Midbrain (tissue), 1 donor: ENCODE measurements around the gene CCDC83.
"Not testable (repeated sequence)": the region's sequence is repeated elsewhere in the genome, so short reads cannot be mapped to it uniquely, and the experiment has no call there.

ENCODE experiments used
- DNase-seq: peaks from one replicate; lab custom pipeline; 2025; lab: John Stamatoyannopoulos, UW

The CCDC83 gene

DNA sequence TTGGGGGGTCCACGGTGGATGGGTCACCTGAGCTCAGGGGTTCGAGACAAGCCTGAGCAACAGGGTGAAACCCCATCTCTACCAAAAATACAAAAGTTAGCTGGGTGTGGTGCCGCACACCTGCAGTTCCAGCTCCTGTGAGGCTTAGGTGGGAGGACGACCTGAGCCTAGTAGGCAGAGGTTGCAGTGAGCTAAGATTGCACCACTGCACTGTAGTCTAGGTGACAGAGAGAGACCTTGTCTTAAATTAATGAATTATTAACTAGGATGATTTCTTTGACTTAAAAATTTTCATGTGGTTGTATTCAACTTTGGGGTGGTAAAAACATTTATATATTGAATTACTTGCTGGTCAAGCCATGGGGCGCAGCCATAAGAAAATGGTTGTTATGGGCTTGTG lies 33.9 kb downstream of the CCDC83 start:
- DNase-seq = no peak

DNA sequence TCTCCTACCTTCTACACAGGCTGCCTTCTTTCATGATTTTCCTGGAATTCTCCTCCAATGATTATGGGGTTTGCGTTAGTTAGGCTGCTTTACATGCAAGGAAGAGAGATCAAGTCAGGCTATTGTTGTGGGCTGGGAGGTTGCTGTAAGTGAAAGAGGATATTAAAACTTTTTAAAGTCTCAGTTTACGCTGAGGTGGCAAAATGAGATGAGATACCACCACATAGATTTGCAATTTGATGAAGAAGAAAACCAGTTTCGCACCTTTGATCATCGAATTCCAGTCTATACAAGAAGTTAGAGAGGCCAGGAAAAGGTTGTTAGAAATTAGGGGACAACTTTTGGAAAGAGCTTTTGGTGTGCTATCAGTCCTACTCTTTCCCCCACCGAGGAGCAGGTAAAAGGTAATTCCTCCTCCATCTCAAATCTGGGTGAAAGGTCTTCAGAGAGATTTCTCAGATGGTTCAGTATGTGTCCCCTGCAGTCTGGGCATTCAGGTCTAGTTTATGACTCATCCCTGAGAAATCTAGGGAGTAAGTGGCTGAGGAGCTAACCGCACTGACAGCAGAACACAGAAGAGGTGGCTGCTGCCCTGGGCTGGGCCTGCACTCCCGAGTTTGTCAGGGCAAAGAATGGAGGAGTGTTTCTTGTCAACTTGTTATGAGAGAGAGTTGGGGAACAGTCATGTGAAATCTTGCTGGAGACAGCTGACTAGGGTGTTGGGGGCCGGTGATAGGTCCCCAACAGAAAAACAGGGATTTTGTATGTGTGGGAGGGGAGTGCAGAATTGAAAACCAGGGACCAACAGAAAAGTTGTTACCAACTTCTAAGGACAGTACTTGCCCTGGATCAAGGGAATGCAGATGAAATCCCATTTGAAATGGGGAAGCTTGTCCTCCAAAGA lies 34.7 kb downstream of the CCDC83 start:
- no peak for DNase-seq

DNA sequence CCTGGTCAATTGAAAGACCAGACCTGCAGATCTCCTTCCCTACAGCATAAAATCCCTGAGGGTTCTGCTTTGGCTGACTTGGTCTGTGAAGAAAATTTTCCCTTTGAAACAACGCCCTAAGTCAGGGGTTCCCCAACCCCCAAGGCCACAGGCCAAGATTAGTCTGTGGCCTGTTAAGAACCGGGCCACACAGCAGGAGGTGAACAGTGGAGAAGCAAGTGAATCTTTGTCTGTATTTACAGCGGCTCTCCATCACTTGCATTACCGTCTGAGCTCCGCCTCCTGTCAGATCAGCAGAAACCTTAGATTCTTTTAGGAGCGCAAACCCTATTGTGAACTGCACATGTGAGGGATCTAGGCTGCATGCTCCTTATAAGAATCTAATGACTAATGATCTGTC lies 38.2 kb downstream of the CCDC83 start:
- no peak for DNase-seq

DNA sequence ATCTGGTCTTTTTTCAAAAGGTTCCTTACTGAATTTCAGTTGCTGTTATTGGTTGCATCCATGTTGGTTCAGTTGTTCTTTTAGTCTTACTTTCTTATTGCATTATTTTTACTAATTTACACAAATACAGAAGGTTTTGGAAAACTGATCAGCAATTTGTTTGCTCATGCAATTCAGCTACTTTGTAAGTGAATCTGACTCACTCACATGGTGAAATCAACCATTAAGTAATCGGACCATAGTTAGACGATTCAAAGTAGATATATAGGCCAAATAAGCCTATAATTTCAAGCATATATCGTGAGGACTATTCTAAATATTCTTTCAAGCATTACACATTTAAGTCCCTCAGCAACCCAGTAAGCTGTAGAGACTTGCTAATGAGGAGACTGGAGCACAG lies 41.7 kb downstream of the CCDC83 start:
- no peak for DNase-seq

DNA sequence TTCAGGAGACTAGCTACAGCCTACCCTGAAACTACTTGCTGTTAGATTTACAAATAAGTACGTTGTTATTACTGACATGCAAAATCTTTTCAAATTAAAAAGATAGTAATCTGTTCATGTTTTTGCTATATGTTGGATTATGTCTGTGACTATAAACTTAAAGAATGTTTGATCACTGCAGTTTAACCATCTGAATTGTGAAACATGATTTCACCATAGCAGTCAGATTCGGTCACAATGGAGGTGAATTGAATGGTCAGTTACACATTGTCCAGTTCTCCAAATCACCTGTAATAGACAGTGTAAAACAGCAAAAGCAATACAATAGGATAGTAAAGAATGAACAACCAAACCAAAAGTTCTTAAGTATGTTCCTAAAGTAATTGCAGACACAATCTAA lies 43.3 kb downstream of the CCDC83 start:
- no peak for DNase-seq

DNA sequence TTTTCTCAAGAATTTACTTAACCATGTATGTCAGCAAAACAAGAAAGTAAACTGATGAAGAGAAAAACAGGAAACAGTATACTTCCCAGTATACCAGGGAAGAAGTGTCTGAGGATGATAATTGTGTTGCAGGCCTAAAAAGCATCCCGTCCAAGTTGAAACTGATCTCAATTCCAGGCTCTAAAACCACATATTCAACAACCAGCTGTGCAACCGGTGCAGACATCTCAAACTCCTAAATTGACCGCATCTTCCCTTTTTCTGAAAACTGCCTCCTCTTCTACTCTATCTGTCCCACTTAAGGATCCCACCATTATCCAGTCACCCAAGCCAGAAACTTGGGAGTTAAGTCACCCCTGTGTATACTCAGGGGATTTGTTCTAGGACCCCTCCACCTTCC lies 47.2 kb downstream of the CCDC83 start:
- no peak for DNase-seq

DNA sequence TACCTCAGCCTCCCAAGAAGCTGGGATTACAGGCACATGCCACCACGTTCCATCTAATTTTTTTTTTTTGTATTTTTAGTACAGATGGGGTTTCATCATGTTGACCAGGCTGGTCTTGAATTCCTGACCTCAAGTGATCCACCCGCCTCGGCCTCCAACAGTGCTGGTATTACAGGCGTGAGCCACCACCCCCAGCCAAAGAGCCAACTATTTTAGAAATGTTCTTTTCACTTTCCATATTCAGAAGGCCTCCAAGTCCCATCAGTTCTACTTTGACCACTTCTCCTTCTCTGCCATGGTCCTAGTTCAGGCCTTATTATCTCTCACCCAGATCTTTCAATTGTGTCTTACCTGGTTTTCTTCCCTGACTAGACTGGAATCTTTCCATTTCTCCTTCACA lies 48.2 kb downstream of the CCDC83 start:
- no peak for DNase-seq

DNA sequence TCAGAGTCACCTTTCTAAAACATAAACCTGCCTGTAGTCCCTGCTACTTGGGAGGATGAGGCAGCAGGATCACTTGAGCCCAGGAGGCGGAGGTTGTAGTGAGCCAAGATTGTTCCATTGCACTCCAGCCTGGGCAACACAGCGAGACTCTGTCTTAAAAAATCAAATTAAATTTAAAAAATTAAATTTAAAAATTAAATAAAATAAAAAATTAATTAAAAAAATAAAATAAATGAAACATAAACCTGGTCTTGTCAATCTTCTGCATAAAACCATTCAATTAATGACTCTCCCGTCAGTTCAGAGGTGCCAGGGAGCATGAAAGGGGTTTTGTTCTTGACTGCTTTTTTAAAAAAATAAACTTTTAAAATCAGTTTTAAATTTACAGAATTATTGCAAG lies 48.6 kb downstream of the CCDC83 start:
- DNase-seq = no peak

DNA sequence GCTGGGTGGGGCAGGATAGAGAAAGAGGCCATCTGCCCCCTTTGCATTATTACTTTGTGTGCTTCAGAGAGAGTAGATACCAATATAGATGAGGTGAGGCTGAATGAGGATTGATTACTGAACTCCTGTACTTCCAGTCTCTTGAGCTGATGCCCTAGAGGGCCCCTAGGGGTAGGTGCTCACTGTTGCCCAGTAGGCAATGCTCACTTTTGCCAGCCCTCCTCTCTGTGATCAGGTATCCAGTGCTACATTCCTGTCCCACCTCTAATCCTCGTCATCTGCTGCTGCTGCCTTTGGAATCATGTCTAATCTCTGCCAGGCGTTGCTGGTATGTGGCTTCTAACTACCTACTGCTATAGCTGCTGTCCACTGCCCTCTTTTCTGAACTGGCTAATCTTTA lies 57.2 kb downstream of the CCDC83 start:
- DNase-seq = no peak

DNA sequence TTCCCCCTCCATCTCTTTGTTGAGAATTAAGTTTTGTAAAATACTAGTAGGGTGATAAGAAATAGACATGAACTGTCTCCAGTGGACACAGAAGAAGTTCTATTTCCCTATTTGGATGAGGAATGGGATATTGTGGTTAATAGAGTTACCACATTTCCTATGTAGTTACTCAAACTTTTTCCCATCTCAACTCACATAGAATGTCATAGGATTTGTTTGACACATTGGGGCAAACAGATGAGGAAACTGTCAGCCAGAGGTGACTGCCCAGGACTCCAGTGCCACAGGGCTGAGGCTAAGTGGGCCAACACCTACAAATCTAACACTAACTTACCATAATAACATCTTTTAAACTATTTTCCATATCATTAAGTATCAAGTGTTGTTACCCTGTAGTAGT lies 58.3 kb downstream of the CCDC83 start:
- no peak for DNase-seq

DNA sequence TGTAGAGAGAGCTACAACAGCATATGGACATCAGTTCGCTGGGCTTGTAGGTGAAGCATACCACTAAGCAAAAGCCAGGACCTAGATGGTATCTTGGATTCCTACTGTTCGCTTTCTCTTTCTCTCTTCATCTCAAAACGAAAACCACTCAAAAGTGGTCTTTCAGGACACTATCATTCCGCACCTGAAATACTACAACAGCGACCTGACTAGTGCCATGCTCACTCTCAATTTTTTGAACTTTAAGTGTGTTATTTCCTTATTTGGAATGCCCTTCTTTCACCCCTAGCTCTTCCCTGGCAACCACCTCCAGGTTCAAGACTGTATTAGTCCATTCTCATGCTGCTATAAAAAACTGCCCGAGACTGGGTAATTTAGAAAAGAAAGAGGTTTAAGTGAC lies 59.2 kb downstream of the CCDC83 start:
- DNase-seq = no peak

DNA sequence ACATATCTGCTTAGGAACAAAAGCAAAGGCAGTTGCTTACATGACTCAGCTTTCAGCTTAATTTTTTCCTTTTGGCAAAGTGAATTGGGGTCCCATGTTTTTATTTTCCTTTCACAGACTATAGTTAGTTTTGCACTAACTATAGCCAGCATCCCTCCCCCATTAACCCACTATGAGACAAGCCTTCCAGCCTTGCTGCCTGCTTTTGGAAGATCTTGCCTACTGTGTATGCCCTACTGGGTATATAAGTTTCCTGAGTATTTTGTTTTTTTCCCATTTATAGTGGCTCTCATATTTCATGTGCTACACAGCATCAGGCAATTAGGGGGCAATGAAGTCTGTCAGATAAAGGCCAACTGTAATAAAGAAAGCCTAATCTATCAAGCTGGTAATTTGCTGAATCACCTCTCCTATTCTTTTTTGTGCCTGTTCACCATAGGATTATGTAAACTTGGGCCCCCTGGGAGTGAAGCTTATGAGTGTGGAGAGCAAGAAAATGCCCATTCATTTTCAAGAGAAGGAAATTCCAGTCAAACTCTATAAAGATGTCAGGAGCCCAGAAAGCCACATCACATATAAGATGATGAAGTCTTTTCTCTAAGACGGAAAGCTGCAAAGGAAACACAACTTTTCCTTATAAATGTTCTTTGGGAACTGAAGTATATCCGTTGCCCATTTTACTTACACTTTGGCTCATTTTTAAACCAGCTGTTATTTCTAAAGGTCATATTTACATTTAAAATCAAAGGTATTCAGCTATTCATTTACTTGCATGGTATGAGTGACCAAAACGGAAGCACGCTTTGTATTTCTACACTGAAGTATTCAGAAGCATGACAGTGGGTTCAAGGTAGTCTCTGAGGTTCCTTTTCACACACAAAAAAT lies 64.0 kb downstream of the CCDC83 start:
- DNase-seq = no peak

DNA sequence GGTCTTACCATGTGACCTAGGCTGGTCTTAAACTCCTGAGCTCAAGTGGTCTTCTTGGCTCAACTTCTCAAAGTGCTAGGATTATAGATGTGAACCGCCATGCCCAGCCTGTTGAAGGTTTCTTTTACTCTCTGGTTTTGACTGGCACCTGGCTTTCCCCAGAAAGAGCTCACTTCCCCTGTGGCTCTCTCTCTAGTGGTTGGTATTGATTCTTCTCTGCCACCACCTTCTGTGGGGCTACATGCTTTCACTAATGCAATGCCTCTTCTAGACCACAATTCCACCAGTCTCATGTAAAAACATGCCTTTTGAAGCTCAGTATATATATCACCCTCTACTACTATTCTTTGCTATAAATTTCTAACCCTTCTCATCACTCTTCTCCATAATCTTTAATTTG lies 67.2 kb downstream of the CCDC83 start:
- no peak for DNase-seq

DNA sequence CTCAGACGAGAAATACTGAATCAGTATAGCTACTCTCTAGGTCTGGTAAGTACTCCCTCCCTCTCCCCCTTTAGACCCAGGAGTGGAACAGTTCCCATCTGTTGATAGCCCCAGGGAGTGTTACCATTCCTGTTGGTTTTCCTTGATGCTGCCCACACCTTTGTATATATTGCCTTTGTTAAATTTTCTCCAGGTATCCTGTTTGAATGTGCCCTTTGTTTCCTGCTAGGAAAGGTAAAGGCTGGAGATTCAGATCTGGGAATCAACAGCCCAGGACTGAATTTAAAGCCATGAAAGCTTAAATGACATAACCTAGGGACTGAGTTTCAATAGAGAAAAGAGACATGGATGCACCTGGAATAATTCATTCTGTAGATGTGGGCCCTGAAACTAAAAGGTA lies 68.3 kb downstream of the CCDC83 start:
- no peak for DNase-seq

DNA sequence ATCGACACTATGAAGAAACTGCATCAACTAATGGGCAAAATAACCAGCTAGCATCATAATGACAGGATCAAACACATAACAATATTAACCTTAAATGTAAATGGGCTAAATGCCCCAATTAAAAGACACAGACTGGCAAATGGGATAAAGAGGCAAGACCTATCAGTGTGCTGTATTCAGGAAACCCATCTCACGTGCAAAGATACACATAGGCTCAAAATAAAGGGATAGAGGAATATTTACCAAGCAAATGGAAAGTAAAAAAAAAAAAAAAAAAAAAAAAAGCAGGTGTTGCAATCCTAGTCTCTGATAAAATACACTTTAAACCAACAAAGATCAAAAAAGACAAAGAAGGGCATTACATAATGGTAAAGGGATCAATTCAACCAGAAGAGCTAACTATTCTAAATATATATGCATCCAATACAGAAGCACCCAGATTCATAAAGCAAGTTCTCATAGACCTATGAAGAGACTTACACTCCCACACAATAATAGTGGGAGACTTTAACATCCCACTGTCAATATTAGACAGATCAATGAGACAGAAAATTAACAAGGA lies 71.6 kb downstream of the CCDC83 start:
- not testable (repeated sequence) for DNase-seq

DNA sequence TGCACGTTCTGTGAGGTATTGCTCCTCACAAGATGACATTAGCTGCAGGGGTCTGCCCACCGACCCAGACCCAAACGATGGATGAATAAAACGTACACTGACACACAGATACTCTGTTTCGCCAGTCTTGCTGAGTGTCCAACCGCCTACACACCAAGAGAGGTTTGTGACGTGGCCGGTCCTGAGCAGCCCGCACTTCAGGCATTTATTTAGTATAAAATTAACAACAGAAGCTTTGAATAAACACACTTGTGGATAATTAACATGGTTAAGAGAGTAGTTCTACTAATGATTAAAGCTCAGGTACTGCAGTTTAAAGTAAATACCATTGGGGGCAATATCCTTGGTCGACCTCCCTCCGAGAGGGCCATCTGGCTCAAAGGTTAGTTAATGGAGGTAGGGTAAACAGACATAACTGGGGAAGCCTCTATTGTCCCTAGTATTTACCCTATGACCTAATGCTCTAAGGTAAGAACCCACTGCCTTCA lies 75.7 kb downstream of the CCDC83 start:
- DNase-seq = no peak

DNA sequence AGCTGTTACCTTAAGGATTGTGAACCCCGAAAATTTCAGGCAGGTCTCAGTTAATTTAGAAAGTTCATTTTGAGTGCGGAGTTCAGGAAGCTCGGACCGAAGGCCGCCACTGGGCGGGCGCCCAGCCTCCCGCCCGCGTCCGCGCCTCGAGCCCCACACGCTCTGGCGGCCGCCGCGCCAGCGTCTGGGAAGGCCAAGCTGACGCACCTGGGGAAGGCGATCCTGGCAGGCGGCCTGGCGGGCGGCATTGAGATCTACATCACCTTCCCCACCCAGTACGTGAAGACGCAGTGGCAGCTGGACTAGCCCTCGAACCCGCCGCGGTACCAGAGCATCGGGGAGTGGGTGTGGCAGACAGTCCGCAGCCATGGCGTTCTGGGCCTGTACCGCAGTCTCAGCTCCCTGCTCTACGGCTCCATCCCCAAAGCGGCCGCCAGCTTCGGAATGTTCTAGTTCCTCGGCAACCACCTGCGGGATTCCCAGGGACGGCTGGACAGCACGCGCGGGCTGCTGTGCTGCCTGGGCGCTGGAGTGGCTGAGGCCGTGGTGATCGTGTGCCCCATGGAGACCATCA lies 79.5 kb downstream of the CCDC83 start:
- no peak for DNase-seq

DNA sequence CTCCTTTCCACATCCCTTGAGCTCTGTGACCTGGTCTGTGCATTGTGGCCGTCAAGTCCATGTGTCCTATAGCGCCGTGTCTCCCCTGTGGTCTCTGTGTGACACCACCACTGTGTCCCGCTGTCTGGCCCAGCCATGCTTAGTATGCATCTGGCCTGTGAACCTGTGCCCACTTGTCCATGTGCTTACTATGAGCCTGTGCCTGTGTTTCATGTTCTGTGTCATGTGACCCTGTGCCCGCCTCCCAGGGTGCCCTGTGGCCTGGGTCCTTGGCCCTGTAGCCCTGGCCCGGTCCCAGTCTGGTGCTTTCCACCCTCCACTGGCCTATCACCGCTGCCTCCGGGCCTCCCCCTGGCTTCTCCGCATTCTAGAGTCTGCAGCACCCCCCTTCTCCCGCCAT lies 80.6 kb downstream of the CCDC83 start:
- no peak for DNase-seq

DNA sequence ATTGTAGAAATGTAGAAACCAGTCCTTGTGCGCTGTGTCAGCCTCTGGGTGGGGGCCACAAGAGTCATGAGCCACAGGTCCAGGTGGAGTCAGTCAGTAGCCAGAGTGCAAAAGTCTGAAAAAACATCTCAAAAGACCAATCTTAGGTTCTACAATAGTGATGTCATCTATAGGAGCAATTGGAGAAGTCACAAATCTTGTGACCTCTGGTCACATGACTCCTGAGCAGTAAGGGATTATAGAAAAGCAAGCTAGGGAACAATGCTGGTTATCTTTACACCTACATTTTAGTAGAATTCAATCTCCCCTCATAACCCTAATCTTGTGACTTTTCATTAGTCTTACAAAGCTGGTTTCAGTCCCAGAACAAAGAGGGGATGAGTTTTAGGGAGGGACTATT lies 82.7 kb downstream of the CCDC83 start:
- no peak for DNase-seq

DNA sequence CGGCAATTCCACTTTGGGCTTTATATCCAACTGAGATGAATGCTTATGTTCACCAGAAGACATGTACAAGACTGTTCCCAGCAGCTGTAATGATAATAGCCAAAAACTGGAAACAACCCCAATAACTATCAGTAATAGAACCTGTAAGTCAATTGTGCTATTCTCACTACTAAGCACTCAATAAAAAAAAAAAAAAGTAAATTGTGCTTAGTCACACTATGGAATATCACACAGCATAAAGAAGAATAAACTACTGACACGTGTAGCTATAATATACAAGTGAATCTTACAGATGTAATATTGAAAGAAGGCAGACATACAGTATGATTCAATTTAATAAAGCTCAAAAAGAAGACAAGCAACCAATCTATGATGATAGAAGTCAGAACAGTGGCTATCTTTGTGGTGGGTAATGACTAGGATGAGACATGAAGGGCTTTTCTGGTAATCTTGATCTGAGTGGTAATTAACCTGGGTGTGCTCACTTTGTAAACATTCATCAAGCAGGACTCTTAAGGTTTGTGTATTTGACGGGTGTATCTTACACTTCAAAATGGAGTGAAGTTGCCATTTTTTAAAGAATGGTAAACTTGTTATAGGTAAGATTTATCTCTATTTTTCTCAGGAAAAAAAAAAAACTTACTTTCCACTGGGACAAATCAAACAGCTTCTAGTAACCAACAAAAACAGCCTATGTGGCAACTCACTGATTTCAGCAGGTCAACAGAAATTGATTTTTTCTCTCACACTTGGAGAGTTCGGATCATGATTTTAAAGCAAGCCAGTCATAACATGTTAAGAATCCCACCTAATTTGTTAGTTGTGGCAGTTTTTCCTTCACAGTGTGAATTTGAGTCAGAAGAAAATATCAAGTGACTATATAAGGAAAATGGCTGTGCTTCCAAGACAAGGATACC lies 84.2 kb downstream of the CCDC83 start:
- DNase-seq = no peak

DNA sequence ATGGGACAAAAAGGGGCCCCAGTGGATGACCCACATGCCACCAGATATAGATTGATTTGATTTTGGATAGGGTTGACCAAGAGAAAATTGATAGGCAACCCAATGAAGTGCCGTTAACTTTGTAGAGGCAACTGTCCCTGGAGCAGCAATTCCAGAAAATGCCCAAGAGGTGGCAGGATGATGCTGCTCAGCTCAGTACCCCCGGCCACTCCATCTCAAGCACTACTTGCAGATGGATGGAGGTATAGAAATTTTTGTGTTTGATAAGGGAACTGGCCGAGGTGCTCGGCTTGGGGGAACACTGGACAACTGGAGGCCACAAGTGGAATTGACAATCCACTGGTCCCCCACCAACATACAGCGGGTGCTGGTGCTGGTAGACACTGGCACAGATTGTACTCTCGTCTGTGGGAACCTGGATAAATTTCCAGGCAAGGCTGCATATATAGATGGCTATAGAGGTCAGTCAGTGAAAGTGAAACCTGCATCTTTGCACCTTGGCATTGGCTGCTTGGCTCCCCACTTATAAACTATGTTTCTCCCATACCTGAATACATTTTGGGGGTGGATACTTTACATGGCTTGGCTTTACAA lies 86.3 kb downstream of the CCDC83 start:
- peak; percentile 67 for DNase-seq
